HG02885 (cell line): ENCODE data around the gene MX2.

ENCODE experiments used
- ATAC-seq: cut with Tn5 transposase; IDR thresholded peaks from one replicate; pipeline ENCODE4 v1.9.1; 2021; ENCODE audit warnings: mild to moderate bottlenecking; ENCODE audit not compliant: unreplicated experiment, poor library complexity

MX2 gene

GRCh38 chr21:41458121-41458520 lies 96.3 kb downstream of the MX2 start:
- ATAC-seq = no peak

- no peak for ATAC-seq
Observed at GRCh38 chr21:41458559-41458958, 96.7 kb downstream of the MX2 start.
